Measurements from ENCODE around the gene CYP27A1.
"Not testable (repeated sequence)": the region's sequence is repeated elsewhere in the genome, so short reads cannot be mapped to it uniquely, and the experiment has no call there.

CYP27A1 gene

GRCh38 chr2:218781691-218782527 lies at the start of gene CYP27A1:
CYP27A1 (plus strand) TSS chr2:218782147; CDS start chr2:218782183, 36 bp downstream.
- DNase-seq (ENCODE audit: low spot score) (no peak), FAIRE-seq (no peak)

- no peak for FAIRE-seq
- no peak for DNase-seq (ENCODE audit: low spot score)
Observed at GRCh38 chr2:218732761-218733158, 49.2 kb upstream of the CYP27A1 start.

- FAIRE-seq: no peak
- no peak for DNase-seq (ENCODE audit: low spot score)
Observed at GRCh38 chr2:218733171-218734021, 48.6 kb upstream of the CYP27A1 start.

DNA sequence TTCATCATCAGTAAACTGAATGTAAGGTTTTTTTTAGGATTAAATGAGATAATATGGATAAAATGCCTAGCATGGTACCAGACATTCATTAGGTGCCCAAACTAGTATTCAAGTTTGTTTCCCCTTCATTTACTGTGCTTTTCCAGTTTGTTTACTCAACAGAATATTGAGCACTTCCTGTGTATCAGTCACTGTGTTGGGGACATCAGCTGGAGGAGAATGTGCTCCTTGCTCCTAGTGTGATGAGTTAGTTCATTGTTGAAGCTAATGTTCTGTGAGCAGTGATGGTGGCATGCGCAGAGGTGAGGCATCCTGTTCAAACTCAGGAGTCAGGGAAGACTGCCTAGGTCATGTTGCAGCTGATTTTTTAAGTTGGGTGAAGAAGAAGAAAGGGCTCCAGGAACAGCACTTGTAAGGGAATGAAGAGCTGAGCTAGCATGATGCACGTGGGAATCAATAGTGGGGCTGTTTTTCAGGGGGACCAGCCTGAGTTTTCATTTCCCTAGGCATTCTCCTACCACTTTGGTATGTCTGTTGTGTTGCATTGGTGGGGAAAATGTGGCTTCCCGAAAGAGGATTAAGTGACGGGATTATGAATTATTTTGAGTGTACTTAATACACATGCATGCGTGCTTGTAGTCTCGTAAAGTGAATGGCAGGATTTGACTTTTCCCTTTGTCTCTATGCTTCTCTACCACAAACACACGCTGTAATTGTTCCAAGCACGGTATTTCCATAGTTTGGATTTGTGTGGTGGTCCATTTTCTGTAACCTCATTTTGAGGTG lies 47.6 kb upstream of the CYP27A1 start:
- no peak for FAIRE-seq
- no peak for DNase-seq (ENCODE audit: low spot score)

GRCh38 chr2:218736531-218736930 lies 45.4 kb upstream of the CYP27A1 start:
- FAIRE-seq (no peak), DNase-seq (ENCODE audit: low spot score) (no peak)

DNA sequence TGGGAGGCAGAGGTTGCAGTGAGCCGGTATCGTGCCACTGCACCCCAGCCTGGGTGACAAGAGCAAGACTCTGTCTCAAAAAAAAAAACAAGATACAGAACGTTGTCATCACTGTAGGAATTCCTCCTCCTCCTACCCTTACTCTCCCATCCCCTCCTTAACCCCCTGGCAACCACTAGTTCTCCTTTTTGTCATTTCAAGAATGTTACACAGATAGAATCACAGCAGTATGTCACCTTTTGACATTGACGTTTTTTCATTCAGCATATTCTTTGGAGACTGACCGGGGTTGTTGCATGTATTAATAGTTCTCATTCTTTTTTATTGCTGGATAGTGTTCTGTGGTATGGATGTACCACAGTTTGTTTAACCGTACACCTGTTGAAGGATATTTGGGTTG lies 38.9 kb upstream of the CYP27A1 start:
- DNase-seq (ENCODE audit: low spot score): no peak
- no peak for FAIRE-seq

- DNase-seq (ENCODE audit: low spot score) (no peak), FAIRE-seq (no peak)
Observed at GRCh38 chr2:218744615-218745014, 37.3 kb upstream of the CYP27A1 start.

DNA sequence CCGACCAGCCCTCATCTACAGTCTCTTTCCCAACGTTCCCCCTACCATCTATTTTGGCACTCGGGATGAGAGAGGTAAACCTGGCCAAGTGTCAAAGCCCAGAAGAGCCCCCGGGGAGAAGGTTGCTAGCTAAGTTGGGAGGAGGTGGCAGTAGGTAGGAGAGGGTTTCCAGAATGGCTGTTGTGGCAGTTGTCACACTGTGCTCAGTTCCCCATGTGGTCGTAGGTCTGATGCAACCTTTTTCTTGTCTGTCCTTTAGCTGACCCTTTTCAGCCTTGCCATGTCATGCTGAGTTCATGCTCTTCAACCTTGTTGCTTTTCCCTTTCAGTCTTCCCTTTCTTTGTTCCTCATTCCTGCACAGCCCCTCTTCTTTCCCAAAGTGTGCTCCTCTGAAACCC lies 36.8 kb upstream of the CYP27A1 start:
- FAIRE-seq: no peak
- DNase-seq (ENCODE audit: low spot score): no peak

GRCh38 chr2:218745559-218746469 lies 36.1 kb upstream of the CYP27A1 start:
- no peak for FAIRE-seq
- no peak for DNase-seq (ENCODE audit: low spot score)

DNA sequence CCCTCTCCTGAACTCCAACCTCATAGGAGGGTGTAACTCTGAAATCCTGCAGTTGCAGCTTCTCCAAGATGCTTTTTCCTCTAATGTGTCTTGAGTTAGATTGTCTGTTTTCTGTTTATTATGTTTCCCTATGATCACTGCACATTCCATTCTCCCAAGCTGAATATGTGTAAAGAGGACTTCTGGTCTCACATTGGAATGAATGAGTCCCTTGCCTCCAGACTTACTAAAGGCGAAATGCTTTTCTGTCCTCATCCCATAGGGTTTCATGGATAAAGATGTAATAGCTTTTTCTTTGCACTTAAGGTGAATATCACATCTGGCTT lies 35.5 kb upstream of the CYP27A1 start:
- no peak for DNase-seq (ENCODE audit: low spot score)

DNA sequence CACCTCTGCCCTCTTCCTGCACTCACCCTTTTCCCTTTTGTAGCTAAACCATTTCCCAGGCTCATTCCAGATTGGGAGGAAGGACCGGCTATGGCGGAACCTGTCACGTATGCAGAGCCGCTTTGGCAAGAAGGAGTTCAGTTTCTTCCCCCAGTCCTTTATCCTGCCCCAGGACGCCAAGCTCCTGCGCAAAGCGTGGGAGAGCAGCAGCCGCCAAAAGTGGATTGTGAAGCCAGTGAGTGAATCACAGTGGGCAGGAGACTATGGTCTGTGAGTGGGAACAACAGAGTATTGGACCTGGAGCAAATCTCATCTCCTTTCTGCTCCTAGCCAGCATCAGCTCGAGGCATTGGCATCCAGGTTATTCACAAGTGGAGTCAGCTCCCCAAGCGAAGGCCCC lies 35.0 kb upstream of the CYP27A1 start:
- DNase-seq (ENCODE audit: low spot score) (no peak), FAIRE-seq (no peak)

More for the DNA sequence above, 35.5 kb upstream of the CYP27A1 start:
- no peak for FAIRE-seq

DNA sequence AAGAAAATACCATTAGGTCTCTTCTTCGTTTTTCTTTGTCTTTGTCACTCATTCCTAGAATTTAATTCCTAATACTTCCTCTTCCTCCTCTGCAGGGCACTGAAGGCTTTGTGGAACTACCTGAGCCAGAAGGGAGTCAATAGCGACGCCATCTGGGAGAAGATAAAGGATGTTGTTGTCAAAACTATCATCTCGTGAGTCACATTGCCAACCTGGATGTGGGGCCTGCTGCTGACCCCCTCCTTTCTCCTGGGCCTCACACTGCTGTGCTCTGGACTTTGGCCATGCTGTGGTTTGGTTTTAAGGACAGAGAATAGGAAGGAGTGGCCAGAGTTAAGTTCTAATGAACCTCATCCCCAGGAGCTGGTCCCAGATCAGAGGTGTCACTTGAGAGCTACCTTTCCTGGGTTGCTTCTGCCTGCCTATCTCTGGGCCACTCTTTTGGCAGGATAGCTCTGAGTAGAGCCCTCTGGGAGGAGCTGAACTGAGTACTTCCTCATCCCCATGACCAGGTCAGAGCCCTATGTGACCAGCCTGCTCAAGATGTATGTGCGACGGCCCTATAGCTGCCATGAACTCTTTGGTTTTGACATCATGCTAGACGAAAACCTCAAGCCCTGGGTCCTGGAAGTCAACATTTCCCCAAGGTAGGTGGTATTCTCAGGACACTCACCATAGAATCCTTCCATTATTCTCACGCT lies 33.1 kb upstream of the CYP27A1 start:
- FAIRE-seq (no peak), DNase-seq (ENCODE audit: low spot score) (no peak)

DNA sequence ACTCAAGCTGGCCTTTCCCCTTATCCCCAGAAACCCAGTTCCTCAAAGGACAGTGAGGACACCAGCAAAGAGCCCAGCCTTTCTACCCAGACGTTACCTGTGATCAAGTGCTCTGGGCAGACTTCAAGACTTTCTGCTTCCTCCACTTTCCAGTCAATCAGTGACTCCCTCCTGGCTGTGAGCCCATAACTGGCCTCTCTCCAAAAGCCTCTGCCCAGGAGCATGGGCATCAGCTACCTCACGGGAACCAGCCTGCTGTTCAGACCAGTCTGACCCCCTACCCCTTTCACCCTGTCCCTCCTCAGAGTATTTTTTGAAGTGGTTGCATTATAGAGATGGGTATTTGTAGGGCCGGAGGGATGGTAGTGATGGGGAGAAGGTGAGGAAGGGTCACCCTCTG lies 27.7 kb upstream of the CYP27A1 start:
- FAIRE-seq (no peak), DNase-seq (ENCODE audit: low spot score) (no peak)

DNA sequence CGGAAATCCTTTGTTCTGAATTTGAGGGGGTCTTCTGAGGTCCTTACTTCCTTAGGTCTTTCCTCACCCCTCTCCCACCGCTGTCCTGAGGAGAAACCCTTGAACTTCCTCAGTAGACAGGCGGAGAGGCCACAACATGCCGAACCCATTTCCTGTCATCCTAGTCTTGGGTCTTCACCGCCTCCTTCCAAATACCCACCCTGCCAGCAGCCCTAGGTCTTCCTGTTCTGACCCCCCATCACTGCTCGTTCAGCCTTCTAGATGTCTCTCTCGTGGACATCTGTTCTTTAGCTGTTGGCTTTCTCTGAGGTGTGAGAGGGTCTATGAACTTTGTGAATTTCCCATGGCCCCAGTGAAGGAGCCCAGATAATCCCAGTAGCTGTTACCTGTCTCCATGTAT lies 27.2 kb upstream of the CYP27A1 start:
- FAIRE-seq (no peak), DNase-seq (ENCODE audit: low spot score) (no peak)

DNA sequence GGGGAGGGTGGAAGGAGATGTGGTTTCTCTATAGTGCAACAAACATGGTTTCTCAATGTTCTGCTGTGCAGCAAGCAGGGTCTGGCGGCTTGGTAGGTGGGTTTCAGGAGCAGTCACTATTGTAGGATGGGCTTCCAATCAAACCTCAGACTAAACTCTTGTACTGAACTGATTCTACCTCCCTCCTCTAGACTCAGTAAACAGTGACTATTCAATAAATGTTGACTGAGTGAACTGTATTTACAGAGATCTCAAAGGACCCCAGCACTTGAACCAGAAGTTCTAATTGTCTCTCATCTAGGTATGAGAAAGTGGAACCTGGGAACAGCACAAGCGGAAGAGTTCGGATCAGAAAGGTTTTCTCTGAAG lies 26.8 kb upstream of the CYP27A1 start:
- FAIRE-seq (no peak), DNase-seq (ENCODE audit: low spot score) (no peak)

DNA sequence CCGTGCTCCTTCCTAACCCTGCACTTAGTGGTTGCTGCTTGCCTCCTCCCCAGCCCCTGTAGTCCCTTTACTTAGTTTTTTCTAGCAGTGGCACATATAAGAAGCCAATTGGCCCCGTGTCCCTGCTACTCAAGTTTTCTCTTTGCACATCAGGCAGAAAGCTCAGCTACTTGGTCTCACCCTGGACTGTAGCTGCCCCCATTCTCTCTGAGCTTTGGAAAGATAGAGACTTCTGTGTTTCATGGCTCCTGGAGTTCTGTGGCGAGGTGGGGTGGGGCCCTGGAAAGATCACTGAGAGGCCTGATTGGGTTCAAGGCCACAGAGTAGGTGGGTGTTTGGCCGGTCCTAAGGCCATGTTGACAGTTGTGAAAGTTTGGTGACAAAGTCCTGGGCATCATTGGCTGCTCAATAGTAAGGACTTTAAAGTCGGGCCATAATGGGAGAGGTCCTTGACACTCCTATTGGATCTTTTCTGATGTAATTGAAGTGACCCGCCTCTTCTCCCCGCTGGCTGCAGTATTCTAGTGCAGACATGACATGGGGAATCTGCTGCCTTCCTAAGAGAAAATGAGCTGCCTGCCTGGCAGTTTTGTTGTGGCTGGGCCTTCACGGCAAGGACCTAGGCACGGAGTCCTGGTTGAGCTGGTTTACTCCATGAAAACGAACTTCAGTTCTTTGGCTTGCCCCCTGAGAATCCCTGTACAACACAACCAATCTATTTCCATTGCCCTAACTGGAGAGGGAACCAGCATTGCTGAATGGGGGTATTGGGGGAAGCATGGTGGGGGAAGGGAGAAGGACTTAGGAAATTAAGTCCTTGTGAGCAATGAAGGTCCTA lies 26.2 kb upstream of the CYP27A1 start:
- no peak for DNase-seq (ENCODE audit: low spot score)
- FAIRE-seq: no peak

DNA sequence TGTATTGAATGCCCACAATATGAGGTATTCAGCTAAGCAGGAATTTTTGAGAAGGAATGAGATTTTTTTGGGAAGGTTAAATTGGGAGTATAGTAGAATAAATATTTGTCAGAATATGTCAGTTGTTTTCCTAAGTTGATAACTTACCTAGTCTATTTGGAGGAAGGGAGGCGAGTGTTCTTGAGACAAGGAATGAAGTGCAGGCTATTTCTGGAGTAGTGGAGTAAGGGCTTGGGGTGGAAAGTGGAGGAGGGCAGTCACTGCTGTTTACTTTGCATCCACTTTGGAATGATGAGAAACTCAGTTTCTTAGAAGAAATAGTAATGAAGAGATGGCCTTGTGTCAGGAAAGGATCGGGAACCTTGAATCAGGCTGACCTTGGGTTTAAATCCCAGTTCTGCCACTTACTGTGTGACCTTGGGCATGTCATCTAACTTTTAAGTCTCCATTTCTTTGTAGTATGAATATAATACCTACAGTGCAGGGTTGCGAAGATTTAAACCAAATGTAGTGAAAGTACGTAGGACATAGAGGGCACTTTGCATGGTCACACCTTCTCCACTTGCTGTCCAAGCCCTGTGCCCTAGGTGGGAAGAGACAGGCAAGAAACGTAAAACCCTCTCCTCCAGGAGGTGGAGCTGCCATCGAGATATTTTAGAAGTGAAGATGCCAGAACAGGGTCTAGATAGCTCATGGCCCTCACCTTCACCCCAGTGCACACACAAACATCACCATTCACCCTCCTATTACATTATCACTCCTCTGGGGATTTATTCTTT lies 25.2 kb upstream of the CYP27A1 start:
- DNase-seq (ENCODE audit: low spot score): no peak
- FAIRE-seq: no peak

- FAIRE-seq (no peak), DNase-seq (ENCODE audit: low spot score) (no peak)
Observed at GRCh38 chr2:218761795-218762194, 20.2 kb upstream of the CYP27A1 start.

DNA sequence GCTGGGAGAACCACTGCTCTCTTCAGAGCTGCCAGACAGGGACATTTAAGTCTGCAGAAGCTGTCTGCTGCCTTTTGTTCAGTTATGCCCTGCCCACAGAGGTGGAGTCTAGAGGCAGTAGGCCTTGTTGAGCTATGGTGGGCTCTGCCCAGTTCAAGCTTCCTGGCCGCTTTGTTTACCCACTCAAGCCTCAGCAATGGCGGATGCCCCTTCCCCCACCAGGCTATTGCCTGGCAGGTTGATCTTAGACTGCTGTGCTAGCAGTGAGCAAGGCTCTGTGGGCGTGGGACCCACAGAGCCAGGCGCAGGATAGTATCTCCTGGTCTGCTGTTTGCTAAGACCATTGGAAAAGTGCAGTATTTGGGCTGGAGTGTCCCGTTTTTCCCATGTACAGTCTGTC lies 9.2 kb upstream of the CYP27A1 start:
- DNase-seq (ENCODE audit: low spot score); FAIRE-seq: not testable (repeated sequence)
